ENCODE measurements around the gene GFM1. TPM values are rescaled to one million over a fixed set of nuclear protein-coding genes. Genes with fewer than 3 reads are reported as not detected.

Gene GFM1
- total RNA-seq, 1 experiment from 2014 or later: 53.0 TPM

GRCh38 chr3:158678687-158679086 lies 34.4 kb downstream of the GFM1 start:
- Histone ChIP-seq H3K4me3 (ENCODE audit: low read depth, low read length, poor library complexity, severe bottlenecking) (no peak overlapping the region), H3K4me1 (ENCODE audit: insufficient read depth, low read length, poor library complexity, severe bottlenecking) (no peaks in the 10 kb centered on the region), H3K36me3 (ENCODE audit: insufficient read depth, low read length, poor library complexity, severe bottlenecking) (peaks cover 6% of the 10 kb centered on the region), H3K27me3 (replicated peaks; ENCODE audit: insufficient read depth, low read depth, low read length, poor library complexity) (no peaks in the 10 kb centered on the region), H3K9me3 (ENCODE audit: low read depth, low read length, poor library complexity, severe bottlenecking) (no peaks in the 10 kb centered on the region), H3K27ac (ENCODE audit: low read depth, low read length, poor library complexity, severe bottlenecking) (no peak overlapping the region)
- intact Hi-C loops (cut with micrococcal nuclease; ENCODE audit: unreplicated experiment): no loop called here
- POLR2A ChIA-PET (ENCODE audit: low non-redundant PET): no interaction called here
- BruUV-seq (replicated peaks): no TSS peak
- TF ChIP-seq EZH2 (IDR thresholded peaks at IDR 0.05; ENCODE audit: borderline replicate concordance, low read depth, low read length, poor library complexity, severe bottlenecking) (no peak), CTCF (conservative IDR thresholded peaks at IDR 0.05; ENCODE audit: low read depth, low read length) (no peak)
- no peak for DNase-seq (ENCODE audit: low spot score)
- CTCF ChIA-PET: no interaction called here

GRCh38 chr3:158679547-158680000 lies 35.2 kb downstream of the GFM1 start:
- intact Hi-C loops (cut with micrococcal nuclease; ENCODE audit: unreplicated experiment): no loop called here
- H3K9me3 ChIP-seq (ENCODE audit: low read depth, low read length, poor library complexity, severe bottlenecking): no peaks in the 10 kb centered on the region
- DNase-seq (ENCODE audit: low spot score): no peak
- POLR2A ChIA-PET (ENCODE audit: low non-redundant PET): no interaction called here
- peaks cover 6% of the 10 kb centered on the region for H3K36me3 ChIP-seq (ENCODE audit: insufficient read depth, low read length, poor library complexity, severe bottlenecking)
- H3K27me3 ChIP-seq (replicated peaks; ENCODE audit: insufficient read depth, low read depth, low read length, poor library complexity): no peaks in the 10 kb centered on the region
- TF ChIP-seq EZH2 (IDR thresholded peaks at IDR 0.05; ENCODE audit: borderline replicate concordance, low read depth, low read length, poor library complexity, severe bottlenecking): no peak
- TF ChIP-seq CTCF (conservative IDR thresholded peaks at IDR 0.05; ENCODE audit: low read depth, low read length): no peak
- H3K4me1 ChIP-seq (ENCODE audit: insufficient read depth, low read length, poor library complexity, severe bottlenecking): no peaks in the 10 kb centered on the region
- CTCF ChIA-PET: interaction anchor here (0.6 kb wide), 1 partner anchor 1062 kb away, joined by 3 read pairs; no protein-coding TSS in a partner anchor
- no peak overlapping the region for H3K4me3 ChIP-seq (ENCODE audit: low read depth, low read length, poor library complexity, severe bottlenecking)
- no peak overlapping the region for H3K27ac ChIP-seq (ENCODE audit: low read depth, low read length, poor library complexity, severe bottlenecking)
- no TSS peak for BruUV-seq (replicated peaks)

- Histone ChIP-seq H3K9me3 (ENCODE audit: low read depth, low read length, poor library complexity, severe bottlenecking) (no peaks in the 10 kb centered on the region), H3K27me3 (replicated peaks; ENCODE audit: insufficient read depth, low read depth, low read length, poor library complexity) (no peaks in the 10 kb centered on the region), H3K36me3 (ENCODE audit: insufficient read depth, low read length, poor library complexity, severe bottlenecking) (peaks cover 6% of the 10 kb centered on the region), H3K4me1 (ENCODE audit: insufficient read depth, low read length, poor library complexity, severe bottlenecking) (no peaks in the 10 kb centered on the region), H3K27ac (ENCODE audit: low read depth, low read length, poor library complexity, severe bottlenecking) (no peak overlapping the region), H3K4me3 (ENCODE audit: low read depth, low read length, poor library complexity, severe bottlenecking) (no peak overlapping the region)
- no TSS peak for BruUV-seq (replicated peaks)
- DNase-seq (ENCODE audit: low spot score): no peak
- POLR2A ChIA-PET (ENCODE audit: low non-redundant PET): no interaction called here
- CTCF ChIA-PET: no interaction called here
- no peak for TF ChIP-seq EZH2 (IDR thresholded peaks at IDR 0.05; ENCODE audit: borderline replicate concordance, low read depth, low read length, poor library complexity, severe bottlenecking)
- TF ChIP-seq CTCF (conservative IDR thresholded peaks at IDR 0.05; ENCODE audit: low read depth, low read length): no peak
- intact Hi-C loops (cut with micrococcal nuclease; ENCODE audit: unreplicated experiment): no loop called here
Observed at GRCh38 chr3:158680861-158681260, 36.5 kb downstream of the GFM1 start.
